D721Med (cell line): ENCODE results near the gene PSMF1.
A peak's percentile ranks its signal among the peaks of the same experiment; 100 is the strongest.

ENCODE experiments used
- DNase-seq: peaks from one replicate; pipeline ENCODE4 v3.0.0; 2011; ENCODE audit warnings: low spot score; ENCODE audit not compliant: insufficient read length
- FAIRE-seq: peaks from 2 replicates; lab custom pipeline; 2011; peaks lifted over from hg19 to GRCh38; lab: Jason Lieb, UNC
- TF ChIP-seq, protein P1 (sequence below): IDR thresholded peaks from 2 replicates; pipeline ENCODE4 v1.5.1; 2012; ENCODE audit warnings: mild to moderate bottlenecking, control low read depth; ENCODE audit not compliant: insufficient read depth; ENCODE audit errors: missing control alignments

Gene PSMF1

GRCh38 chr20:1105599-1106194 lies 12.7 kb upstream of the PSMF1 start:
- no peak for FAIRE-seq
- no peak for DNase-seq

GRCh38 chr20:1107176-1107575 lies 11.2 kb upstream of the PSMF1 start:
- no peak for FAIRE-seq

More at GRCh38 chr20:1105599-1106194, 12.7 kb upstream of the PSMF1 start:
- TF ChIP-seq, protein P1, sequence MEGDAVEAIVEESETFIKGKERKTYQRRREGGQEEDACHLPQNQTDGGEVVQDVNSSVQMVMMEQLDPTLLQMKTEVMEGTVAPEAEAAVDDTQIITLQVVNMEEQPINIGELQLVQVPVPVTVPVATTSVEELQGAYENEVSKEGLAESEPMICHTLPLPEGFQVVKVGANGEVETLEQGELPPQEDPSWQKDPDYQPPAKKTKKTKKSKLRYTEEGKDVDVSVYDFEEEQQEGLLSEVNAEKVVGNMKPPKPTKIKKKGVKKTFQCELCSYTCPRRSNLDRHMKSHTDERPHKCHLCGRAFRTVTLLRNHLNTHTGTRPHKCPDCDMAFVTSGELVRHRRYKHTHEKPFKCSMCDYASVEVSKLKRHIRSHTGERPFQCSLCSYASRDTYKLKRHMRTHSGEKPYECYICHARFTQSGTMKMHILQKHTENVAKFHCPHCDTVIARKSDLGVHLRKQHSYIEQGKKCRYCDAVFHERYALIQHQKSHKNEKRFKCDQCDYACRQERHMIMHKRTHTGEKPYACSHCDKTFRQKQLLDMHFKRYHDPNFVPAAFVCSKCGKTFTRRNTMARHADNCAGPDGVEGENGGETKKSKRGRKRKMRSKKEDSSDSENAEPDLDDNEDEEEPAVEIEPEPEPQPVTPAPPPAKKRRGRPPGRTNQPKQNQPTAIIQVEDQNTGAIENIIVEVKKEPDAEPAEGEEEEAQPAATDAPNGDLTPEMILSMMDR: no peak

GRCh38 chr20:1108437-1108920 lies 9.9 kb upstream of the PSMF1 start:
- FAIRE-seq: no peak
- DNase-seq: peak; percentile 16
- TF ChIP-seq, protein P1: peak; percentile 79

More at GRCh38 chr20:1107176-1107575, 11.2 kb upstream of the PSMF1 start:
- no peak for DNase-seq
- TF ChIP-seq, protein P1: no peak

- DNase-seq (no peak), FAIRE-seq (no peak)
- TF ChIP-seq, protein P1: no peak
Observed at GRCh38 chr20:1112908-1113307, 5.5 kb upstream of the PSMF1 start.

DNA sequence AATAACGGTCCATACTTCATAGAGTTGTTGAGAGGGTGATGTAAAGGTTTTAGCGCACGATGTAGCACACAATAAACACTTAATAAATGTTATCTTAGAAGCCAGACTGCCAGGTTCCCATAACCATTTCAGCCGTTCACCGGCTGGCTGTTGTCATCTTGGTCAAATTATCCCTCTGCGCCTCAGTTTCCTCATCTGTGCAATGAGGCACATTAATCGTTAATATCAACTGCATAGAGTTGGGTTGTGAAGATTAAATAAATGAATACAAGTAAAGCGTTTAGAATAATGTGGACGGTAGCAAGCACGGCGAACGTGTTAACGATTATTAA lies 432 bp upstream of the PSMF1 start:
- no peak for FAIRE-seq
- no peak for DNase-seq
- TF ChIP-seq, protein P1: no peak

DNA sequence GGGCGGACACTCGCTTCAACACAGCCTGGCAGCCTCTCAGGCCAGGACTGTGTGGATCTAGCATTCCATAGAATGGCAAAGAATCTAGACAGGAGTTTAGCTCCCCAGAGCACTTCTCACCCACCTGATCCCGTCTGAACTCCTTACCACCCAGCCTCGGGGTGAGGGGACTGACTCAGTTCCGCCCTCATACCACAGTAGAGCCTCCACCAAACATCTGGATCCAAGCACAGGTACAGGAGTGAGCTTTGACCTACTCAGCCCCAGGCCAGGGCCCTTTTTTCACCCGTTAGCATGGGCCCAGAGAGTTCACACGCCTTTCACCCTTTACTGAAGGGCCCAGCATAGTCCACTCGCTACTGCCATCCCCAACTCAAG lies 715 bp downstream of the PSMF1 start:
- FAIRE-seq (no peak), DNase-seq (no peak)
- TF ChIP-seq, protein P1: no peak

DNA sequence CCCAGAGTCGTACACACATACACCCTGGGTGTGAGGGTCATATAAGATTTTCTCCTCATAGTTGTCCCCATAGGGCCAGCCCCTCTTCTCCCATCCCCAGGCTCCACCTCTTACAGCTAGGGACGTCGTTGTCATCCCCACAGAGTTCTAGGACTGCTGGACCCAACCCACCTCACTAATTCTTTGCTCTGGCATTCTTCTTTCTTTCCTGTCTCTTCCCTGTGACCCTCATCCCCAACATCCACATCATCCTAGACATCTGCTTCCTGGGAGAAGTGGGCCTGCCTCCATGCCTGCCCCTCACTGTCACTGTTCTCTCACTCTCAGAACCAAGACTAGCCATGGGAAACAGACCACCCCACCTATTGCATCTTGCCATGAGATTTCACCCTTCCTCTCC lies 1.1 kb downstream of the PSMF1 start:
- TF ChIP-seq, protein P1: no peak
- FAIRE-seq: no peak
- no peak for DNase-seq
